H1 (cell line): ENCODE data around the gene PARD6A. TPM values are rescaled to one million over a fixed set of nuclear protein-coding genes. Genes with fewer than 3 reads are reported as not detected.

Experiments used
- KDM4A ChIP-seq: IDR thresholded peaks from one replicate; pipeline ENCODE4 v1.7.1; 2012; ENCODE audit warnings: low read depth, mild to moderate bottlenecking, moderate library complexity, low read length, inconsistent platforms; ENCODE audit not compliant: severe bottlenecking
- MAFK ChIP-seq: IDR thresholded peaks from 2 replicates; pipeline ENCODE4 v1.6.1; 2012; ENCODE audit warnings: low read depth, mild to moderate bottlenecking, improper control_type of control experiment, low read length
- RFX5 ChIP-seq: IDR thresholded peaks from 2 replicates; pipeline ENCODE4 v1.6.1; 2011; ENCODE audit warnings: low read depth, low read length, improper control_type of control experiment, borderline replicate concordance
- RNF2 ChIP-seq: fragments of 200-900, 300-1000 bp; sonication (generic); IDR thresholded peaks from 2 replicates; pipeline ENCODE4 v1.7.1; 2016; ENCODE audit warnings: borderline replicate concordance, low read depth, mild to moderate bottlenecking, antibody characterized with exemption, low read length; ENCODE audit not compliant: poor library complexity, severe bottlenecking; ENCODE audit errors: missing control alignments
- RXRA ChIP-seq: IDR thresholded peaks from 2 replicates; pipeline ENCODE4 v1.6.1; 2011; ENCODE audit warnings: low read depth, mild to moderate bottlenecking, low read length, moderate library complexity; ENCODE audit not compliant: insufficient read depth
- SIRT6 ChIP-seq: IDR thresholded peaks from one replicate; pipeline ENCODE4 v1.7.1; 2012; ENCODE audit warnings: low read length, inconsistent platforms
- polyA plus RNA-seq, 7 experiments: library from polyadenylated mRNA; depleted of rRNA in 3 of 7; stranded (reverse) in 5 of 7; unstranded in 2 of 7; fragments of >200 nt in 5 of 7; fragments of 200-250 nt in 2 of 7; gene quantifications; 1 replicate in 5 of 7; 2 replicates in 1 of 7; 4 replicates in 1 of 7; pipeline versions ENCODE4 v1.2.1 to v1.2.3, GENCODE V29; 2011 to 2013; ENCODE audit warnings: missing spikeins in 2 of 7, mixed read lengths in 2 of 7
- total RNA-seq: library from RNA; stranded (reverse); fragmentation: NEBNext Ultra II Directional; extraction: Animal tissue kit (Norgen Biotek cat#: 25700); gene quantifications from 2 replicates; pipeline ENCODE4 v1.2.1, GENCODE V29; 2021

PARD6A gene
- total and polyA plus RNA-seq, 2 of the 8 experiments (the other 6 are each of a cell fraction or from before 2014, with no cell fraction given), result 15.1 to 21.8 TPM

- TF ChIP-seq RNF2, result no peak
- TF ChIP-seq RXRA, result no peak
- TF ChIP-seq RFX5, result no peak
- TF ChIP-seq SIRT6, result no peak
- no peak for TF ChIP-seq KDM4A
- no peak for TF ChIP-seq MAFK
Measured at GRCh38 chr16:67632415-67633172, 28.2 kb upstream of the PARD6A start (continued).
